ENCODE results near the gene NHSL1.

NHSL1 gene

GRCh38 chr6:138431256-138432062 lies 67.8 kb downstream of the NHSL1 start:
- no peak overlapping the region for H3K9ac ChIP-seq (ENCODE audit: low read length)
- H3K79me2 ChIP-seq (ENCODE audit: insufficient read depth, low read length), result no peaks in the 10 kb centered on the region
- no peak overlapping the region for H2AFZ ChIP-seq (ENCODE audit: low read depth, low read length, severe bottlenecking)
- no peak for TF ChIP-seq CTCF (IDR thresholded peaks at IDR 0.05; ENCODE audit: insufficient read depth, low read length, poor library complexity, severe bottlenecking)
- TF ChIP-seq EZH2phosphoT487 (conservative IDR thresholded peaks at IDR 0.05; ENCODE audit: low read length), result no peak
- H3K4me3 ChIP-seq (ENCODE audit: insufficient read depth, low read length, poor library complexity, severe bottlenecking), result no peak overlapping the region
- H3K36me3 ChIP-seq (ENCODE audit: low read length), result no peaks in the 10 kb centered on the region
- no peaks in the 10 kb centered on the region for H4K20me1 ChIP-seq (ENCODE audit: low read depth, low read length)
- no peaks in the 10 kb centered on the region for H3K27me3 ChIP-seq (ENCODE audit: low read length)
- H3K4me2 ChIP-seq (ENCODE audit: low read depth, low read length, poor library complexity, severe bottlenecking), result no peak overlapping the region
- no peaks in the 10 kb centered on the region for H3F3A ChIP-seq (ENCODE audit: insufficient read depth)
- H3K9me2 ChIP-seq (replicated peaks; ENCODE audit: insufficient read depth, low read length), result no peaks in the 10 kb centered on the region
- H3K9me3 ChIP-seq (ENCODE audit: insufficient read depth, low read length), result no peaks in the 10 kb centered on the region
- no peak overlapping the region for H3K27ac ChIP-seq (ENCODE audit: low read depth, low read length)

- no peaks in the 10 kb centered on the region for H3K36me3 ChIP-seq (ENCODE audit: low read length)
- no peaks in the 10 kb centered on the region for H3K9me3 ChIP-seq (ENCODE audit: insufficient read depth, low read length)
- no peaks in the 10 kb centered on the region for H4K20me1 ChIP-seq (ENCODE audit: low read depth, low read length)
- no peak overlapping the region for H3K4me2 ChIP-seq (ENCODE audit: low read depth, low read length, poor library complexity, severe bottlenecking)
- TF ChIP-seq EZH2phosphoT487 (conservative IDR thresholded peaks at IDR 0.05; ENCODE audit: low read length) (no peak), CTCF (IDR thresholded peaks at IDR 0.05; ENCODE audit: insufficient read depth, low read length, poor library complexity, severe bottlenecking) (no peak)
- H3F3A ChIP-seq (ENCODE audit: insufficient read depth), result no peaks in the 10 kb centered on the region
- no peak overlapping the region for H3K9ac ChIP-seq (ENCODE audit: low read length)
- H3K79me2 ChIP-seq (ENCODE audit: insufficient read depth, low read length), result no peaks in the 10 kb centered on the region
- H2AFZ ChIP-seq (ENCODE audit: low read depth, low read length, severe bottlenecking), result no peak overlapping the region
- H3K27me3 ChIP-seq (ENCODE audit: low read length), result no peaks in the 10 kb centered on the region
- H3K9me2 ChIP-seq (replicated peaks; ENCODE audit: insufficient read depth, low read length), result no peaks in the 10 kb centered on the region
- no peak overlapping the region for H3K27ac ChIP-seq (ENCODE audit: low read depth, low read length)
- H3K4me3 ChIP-seq (ENCODE audit: insufficient read depth, low read length, poor library complexity, severe bottlenecking), result no peak overlapping the region
These were observed 68.7 kb downstream of the NHSL1 start for GRCh38 chr6:138430361-138431145.

- H3F3A ChIP-seq (ENCODE audit: insufficient read depth), result no peaks in the 10 kb centered on the region
- no peaks in the 10 kb centered on the region for H3K36me3 ChIP-seq (ENCODE audit: low read length)
- no peak for TF ChIP-seq EZH2phosphoT487 (conservative IDR thresholded peaks at IDR 0.05; ENCODE audit: low read length)
- no peak for TF ChIP-seq CTCF (IDR thresholded peaks at IDR 0.05; ENCODE audit: insufficient read depth, low read length, poor library complexity, severe bottlenecking)
- H3K79me2 ChIP-seq (ENCODE audit: insufficient read depth, low read length), result no peaks in the 10 kb centered on the region
- H3K9me3 ChIP-seq (ENCODE audit: insufficient read depth, low read length), result no peaks in the 10 kb centered on the region
- no peak overlapping the region for H3K4me2 ChIP-seq (ENCODE audit: low read depth, low read length, poor library complexity, severe bottlenecking)
- H4K20me1 ChIP-seq (ENCODE audit: low read depth, low read length), result no peaks in the 10 kb centered on the region
- no peak overlapping the region for H3K27ac ChIP-seq (ENCODE audit: low read depth, low read length)
- no peaks in the 10 kb centered on the region for H3K9me2 ChIP-seq (replicated peaks; ENCODE audit: insufficient read depth, low read length)
- H2AFZ ChIP-seq (ENCODE audit: low read depth, low read length, severe bottlenecking), result no peak overlapping the region
- no peaks in the 10 kb centered on the region for H3K27me3 ChIP-seq (ENCODE audit: low read length)
- no peak overlapping the region for H3K4me3 ChIP-seq (ENCODE audit: insufficient read depth, low read length, poor library complexity, severe bottlenecking)
- H3K9ac ChIP-seq (ENCODE audit: low read length), result no peak overlapping the region
These were observed 69.5 kb downstream of the NHSL1 start for GRCh38 chr6:138429761-138430160.
